Measurements from ENCODE around the gene TCAF1. TPM values are rescaled to one million over a fixed set of nuclear protein-coding genes. Genes with fewer than 3 reads are reported as not detected.

The TCAF1 gene
- polyA plus RNA-seq, 1 donor (not counting 4 experiments of a cell fraction or from before 2014, with no cell fraction given) = 13.3 TPM

GRCh38 chr7:143882020-143882603 is 19.9 kb downstream of the TCAF1 start:
- peak overlapping the region; percentile 11 to 60 (median 40) for H3K4me3 ChIP-seq (ENCODE audit: control insufficient read depth in 2 of 3, extremely low read depth in 1 of 3, insufficient read depth in 2 of 3, low read depth in 1 of 3, low read length in 3 of 3)
- no peaks in the 10 kb centered on the region for H3K79me2 ChIP-seq (ENCODE audit: control insufficient read depth, insufficient read depth, low read length)
- H3K9ac ChIP-seq (ENCODE audit: control insufficient read depth, extremely low read depth, insufficient read depth, low read length) = peak overlapping the region; percentile 20
- no peaks in the 10 kb centered on the region for H3K27me3 ChIP-seq (ENCODE audit: control insufficient read depth, extremely low read depth, insufficient read depth, low read length)
- peaks cover 9% of the 10 kb centered on the region for H3K4me1 ChIP-seq (ENCODE audit: control insufficient read depth, extremely low read depth, insufficient read depth, low read length)
- H3K4me2 ChIP-seq (ENCODE audit: control insufficient read depth, extremely low read depth, insufficient read depth, low read depth, low read length) = peak overlapping the region; percentile 80
- H3K27ac ChIP-seq (ENCODE audit: control insufficient read depth, insufficient read depth, low read length) = no peak overlapping the region
- no peaks in the 10 kb centered on the region for H3K9me1 ChIP-seq (ENCODE audit: control insufficient read depth, extremely low read depth, insufficient read depth, low read length)
- FAIRE-seq (no peak), DNase-seq (ENCODE audit: low read depth, low spot score) (no peak)
- dilution Hi-C loops (cut with MboI; ENCODE audit: extremely low pct_ligation_motif_present, low sequenced_read_pairs) = no loop called here
- H2AFZ ChIP-seq (ENCODE audit: control insufficient read depth, low read length) = peak overlapping the region; percentile 48
- no peaks in the 10 kb centered on the region for H3K36me3 ChIP-seq (ENCODE audit: control insufficient read depth in 2 of 2, extremely low read depth in 1 of 2, insufficient read depth in 2 of 2, low read length in 2 of 2)
- TF ChIP-seq EZH2 (IDR thresholded peaks at IDR 0.05; ENCODE audit: low read length) = no peak
- TF ChIP-seq, protein P1, sequence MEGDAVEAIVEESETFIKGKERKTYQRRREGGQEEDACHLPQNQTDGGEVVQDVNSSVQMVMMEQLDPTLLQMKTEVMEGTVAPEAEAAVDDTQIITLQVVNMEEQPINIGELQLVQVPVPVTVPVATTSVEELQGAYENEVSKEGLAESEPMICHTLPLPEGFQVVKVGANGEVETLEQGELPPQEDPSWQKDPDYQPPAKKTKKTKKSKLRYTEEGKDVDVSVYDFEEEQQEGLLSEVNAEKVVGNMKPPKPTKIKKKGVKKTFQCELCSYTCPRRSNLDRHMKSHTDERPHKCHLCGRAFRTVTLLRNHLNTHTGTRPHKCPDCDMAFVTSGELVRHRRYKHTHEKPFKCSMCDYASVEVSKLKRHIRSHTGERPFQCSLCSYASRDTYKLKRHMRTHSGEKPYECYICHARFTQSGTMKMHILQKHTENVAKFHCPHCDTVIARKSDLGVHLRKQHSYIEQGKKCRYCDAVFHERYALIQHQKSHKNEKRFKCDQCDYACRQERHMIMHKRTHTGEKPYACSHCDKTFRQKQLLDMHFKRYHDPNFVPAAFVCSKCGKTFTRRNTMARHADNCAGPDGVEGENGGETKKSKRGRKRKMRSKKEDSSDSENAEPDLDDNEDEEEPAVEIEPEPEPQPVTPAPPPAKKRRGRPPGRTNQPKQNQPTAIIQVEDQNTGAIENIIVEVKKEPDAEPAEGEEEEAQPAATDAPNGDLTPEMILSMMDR (optimal IDR thresholded peaks at IDR 0.05 in 1 of 3, IDR thresholded peaks at IDR 0.05 in 1 of 3, conservative IDR thresholded peaks at IDR 0.05 in 1 of 3; ENCODE audit: extremely low read depth in 1 of 3, insufficient read depth in 2 of 3, low read length in 3 of 3) = no peak
- H4K20me1 ChIP-seq (ENCODE audit: control insufficient read depth, extremely low read depth, insufficient read depth, low read length) = no peaks in the 10 kb centered on the region
- H3K9me3 ChIP-seq (ENCODE audit: control insufficient read depth, low read depth, low read length) = no peaks in the 10 kb centered on the region

DNA sequence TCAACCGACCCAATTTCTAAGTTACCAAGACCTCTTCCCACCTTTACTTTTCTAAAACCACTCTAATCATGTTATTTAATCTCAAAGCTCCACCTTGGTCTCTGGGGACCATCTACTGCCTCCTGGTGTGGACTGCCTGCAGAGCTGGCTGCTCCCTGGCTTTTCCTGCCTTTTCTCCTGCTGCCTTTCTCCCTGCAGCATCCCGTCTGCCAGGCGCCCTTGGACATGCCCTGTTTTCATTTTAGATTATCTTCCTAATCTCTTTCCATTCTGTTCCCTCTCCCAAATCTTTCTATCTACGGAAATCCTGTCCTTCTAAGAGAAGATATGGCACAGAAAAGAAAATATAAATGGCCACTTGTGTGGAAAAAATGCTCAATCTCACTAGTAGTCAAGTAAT is 23.1 kb downstream of the TCAF1 start:
- dilution Hi-C loops (cut with MboI; ENCODE audit: extremely low pct_ligation_motif_present, low sequenced_read_pairs) = no loop called here
- Histone ChIP-seq H3K79me2 (ENCODE audit: control insufficient read depth, insufficient read depth, low read length) (no peaks in the 10 kb centered on the region), H3K4me2 (ENCODE audit: control insufficient read depth, extremely low read depth, insufficient read depth, low read depth, low read length) (no peak overlapping the region), H3K9ac (ENCODE audit: control insufficient read depth, extremely low read depth, insufficient read depth, low read length) (no peak overlapping the region), H4K20me1 (ENCODE audit: control insufficient read depth, extremely low read depth, insufficient read depth, low read length) (no peaks in the 10 kb centered on the region), H3K27ac (ENCODE audit: control insufficient read depth, insufficient read depth, low read length) (no peak overlapping the region), H3K36me3 (ENCODE audit: control insufficient read depth in 2 of 2, extremely low read depth in 1 of 2, insufficient read depth in 2 of 2, low read length in 2 of 2) (peaks cover 2% of the 10 kb centered on the region in 2 experiments), H3K9me3 (ENCODE audit: control insufficient read depth, low read depth, low read length) (no peaks in the 10 kb centered on the region), H3K4me3 (ENCODE audit: control insufficient read depth in 2 of 3, extremely low read depth in 1 of 3, insufficient read depth in 2 of 3, low read depth in 1 of 3, low read length in 3 of 3) (no peak overlapping the region), H2AFZ (ENCODE audit: control insufficient read depth, low read length) (no peak overlapping the region), H3K27me3 (ENCODE audit: control insufficient read depth, extremely low read depth, insufficient read depth, low read length) (no peaks in the 10 kb centered on the region), H3K9me1 (ENCODE audit: control insufficient read depth, extremely low read depth, insufficient read depth, low read length) (no peaks in the 10 kb centered on the region), H3K4me1 (ENCODE audit: control insufficient read depth, extremely low read depth, insufficient read depth, low read length) (peaks cover 9% of the 10 kb centered on the region)
- DNase-seq (ENCODE audit: low read depth, low spot score) (no peak), FAIRE-seq (no peak)
- TF ChIP-seq, protein P1 (optimal IDR thresholded peaks at IDR 0.05 in 1 of 3, IDR thresholded peaks at IDR 0.05 in 1 of 3, conservative IDR thresholded peaks at IDR 0.05 in 1 of 3; ENCODE audit: extremely low read depth in 1 of 3, insufficient read depth in 2 of 3, low read length in 3 of 3) = no peak
- TF ChIP-seq EZH2 (IDR thresholded peaks at IDR 0.05; ENCODE audit: low read length) = no peak

All from keratinocyte (primary cell).